NCI-H1436 treated with DMSO at 0.1 percent for 48 hours (cell line): ENCODE measurements around the gene CHRNA5.
A peak's percentile ranks its signal among the peaks of the same experiment; 100 is the strongest.
"Not testable (repeated sequence)": the region's sequence is repeated elsewhere in the genome, so short reads cannot be mapped to it uniquely, and the experiment has no call there.

Experiments
- DNase-seq: peaks from one replicate; lab custom pipeline; 2025; lab: John Stamatoyannopoulos, UW

The CHRNA5 gene

GRCh38 chr15:78565951-78566774 lies 843 bp downstream of the CHRNA5 start:
- no peak for DNase-seq

- no peak for DNase-seq
These were observed 2.2 kb downstream of the CHRNA5 start for GRCh38 chr15:78567531-78567930.

- no peak for DNase-seq
These were observed 5.4 kb downstream of the CHRNA5 start for GRCh38 chr15:78570710-78571109.

GRCh38 chr15:78571382-78571781 lies 6.1 kb downstream of the CHRNA5 start:
- no peak for DNase-seq

- no peak for DNase-seq
These were observed 8.1 kb downstream of the CHRNA5 start for GRCh38 chr15:78573416-78573815.

GRCh38 chr15:78574944-78575343 lies 9.6 kb downstream of the CHRNA5 start:
- no peak for DNase-seq

- no peak for DNase-seq
These were observed 32.3 kb downstream of the CHRNA5 start for GRCh38 chr15:78597583-78597982.

- no peak for DNase-seq
These were observed 33.0 kb downstream of the CHRNA5 start for GRCh38 chr15:78598348-78598747.

- DNase-seq, result no peak
These were observed 33.9 kb downstream of the CHRNA5 start for GRCh38 chr15:78599189-78599588.

- DNase-seq, result no peak
These were observed 38.1 kb downstream of the CHRNA5 start for GRCh38 chr15:78603467-78603866.

GRCh38 chr15:78604420-78604819 lies 39.1 kb downstream of the CHRNA5 start:
- DNase-seq, result no peak

- no peak for DNase-seq
These were observed 39.9 kb downstream of the CHRNA5 start for GRCh38 chr15:78605201-78605600.

- no peak for DNase-seq
These were observed 40.4 kb downstream of the CHRNA5 start for GRCh38 chr15:78605680-78606079.

- not testable (repeated sequence) for DNase-seq
These were observed 44.2 kb downstream of the CHRNA5 start for GRCh38 chr15:78609551-78609950.

GRCh38 chr15:78614021-78614420 lies 48.7 kb downstream of the CHRNA5 start:
- DNase-seq, result no peak

- no peak for DNase-seq
These were observed 49.9 kb downstream of the CHRNA5 start for GRCh38 chr15:78615151-78615589.

- no peak for DNase-seq
These were observed 51.2 kb downstream of the CHRNA5 start for GRCh38 chr15:78616506-78616905.

GRCh38 chr15:78617076-78617475 lies 51.8 kb downstream of the CHRNA5 start:
- DNase-seq, result no peak

GRCh38 chr15:78617516-78617915 lies 52.2 kb downstream of the CHRNA5 start:
- no peak for DNase-seq

GRCh38 chr15:78618064-78618463 lies 52.7 kb downstream of the CHRNA5 start:
- no peak for DNase-seq

GRCh38 chr15:78618490-78618934 lies 53.2 kb downstream of the CHRNA5 start:
- peak; percentile 31 for DNase-seq

GRCh38 chr15:78619022-78619950 lies 54.0 kb downstream of the CHRNA5 start:
- DNase-seq, result no peak

GRCh38 chr15:78620021-78620526 lies 54.8 kb downstream of the CHRNA5 start:
- DNase-seq, result no peak
